ENCODE results near the gene SPATA16. TPM values are rescaled to one million over a fixed set of nuclear protein-coding genes. Genes with fewer than 3 reads are reported as not detected.

Gene SPATA16
- total RNA-seq, 4 donors from 2014 or later: not detected

DNA sequence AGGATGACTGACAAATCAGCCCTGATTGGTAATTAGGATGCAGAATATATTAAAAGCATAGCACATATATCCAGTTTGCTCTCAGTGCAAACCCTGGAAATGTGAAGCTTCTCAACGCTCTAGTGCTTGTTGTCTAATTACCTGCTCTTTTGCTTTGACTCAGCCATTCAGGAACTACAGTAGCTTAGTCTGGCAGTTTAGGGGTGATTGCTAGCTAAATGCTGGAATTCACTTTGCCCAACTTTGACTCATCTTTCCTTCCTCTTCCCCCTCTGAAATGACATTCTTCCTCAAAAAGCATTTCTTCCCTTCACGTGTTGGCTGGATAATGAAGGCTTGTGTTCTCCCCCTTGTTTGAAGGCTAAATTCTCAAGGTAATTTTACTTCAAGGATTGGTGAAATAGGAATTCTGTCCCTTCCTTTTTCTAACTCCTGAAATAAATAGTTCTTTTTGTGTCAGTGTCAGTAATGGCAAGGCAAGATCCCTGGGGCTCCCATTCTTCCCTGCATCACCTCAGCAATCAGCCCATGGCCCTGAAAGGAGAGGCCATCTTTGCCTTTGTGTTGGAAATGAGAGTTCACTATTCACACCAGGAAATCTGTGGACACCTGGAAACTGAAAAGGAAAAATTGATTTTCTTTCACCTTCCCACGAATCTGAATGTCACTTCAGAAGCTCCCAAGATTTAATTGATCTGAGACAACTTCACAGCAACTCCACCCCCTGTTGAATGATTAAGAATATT, 286.9 kb downstream of the SPATA16 start:
- DNase-seq (ENCODE audit: low spot score in 2 of 2): no peak
- 50 to 58% methylated on average over 3 of the region's 3 CpGs for WGBS, 2 donors
- no peak for TF ChIP-seq POLR2A (IDR thresholded peaks at IDR 0.05)
- TF ChIP-seq, protein P1, sequence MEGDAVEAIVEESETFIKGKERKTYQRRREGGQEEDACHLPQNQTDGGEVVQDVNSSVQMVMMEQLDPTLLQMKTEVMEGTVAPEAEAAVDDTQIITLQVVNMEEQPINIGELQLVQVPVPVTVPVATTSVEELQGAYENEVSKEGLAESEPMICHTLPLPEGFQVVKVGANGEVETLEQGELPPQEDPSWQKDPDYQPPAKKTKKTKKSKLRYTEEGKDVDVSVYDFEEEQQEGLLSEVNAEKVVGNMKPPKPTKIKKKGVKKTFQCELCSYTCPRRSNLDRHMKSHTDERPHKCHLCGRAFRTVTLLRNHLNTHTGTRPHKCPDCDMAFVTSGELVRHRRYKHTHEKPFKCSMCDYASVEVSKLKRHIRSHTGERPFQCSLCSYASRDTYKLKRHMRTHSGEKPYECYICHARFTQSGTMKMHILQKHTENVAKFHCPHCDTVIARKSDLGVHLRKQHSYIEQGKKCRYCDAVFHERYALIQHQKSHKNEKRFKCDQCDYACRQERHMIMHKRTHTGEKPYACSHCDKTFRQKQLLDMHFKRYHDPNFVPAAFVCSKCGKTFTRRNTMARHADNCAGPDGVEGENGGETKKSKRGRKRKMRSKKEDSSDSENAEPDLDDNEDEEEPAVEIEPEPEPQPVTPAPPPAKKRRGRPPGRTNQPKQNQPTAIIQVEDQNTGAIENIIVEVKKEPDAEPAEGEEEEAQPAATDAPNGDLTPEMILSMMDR (IDR thresholded peaks at IDR 0.05): no peak
- intact Hi-C loops (cut with DNase I; ENCODE audit: low total_unique reads): no loop called here
- H3K4me3 ChIP-seq (ENCODE audit: low read depth, poor library complexity, severe bottlenecking): no peak overlapping the region

DNA sequence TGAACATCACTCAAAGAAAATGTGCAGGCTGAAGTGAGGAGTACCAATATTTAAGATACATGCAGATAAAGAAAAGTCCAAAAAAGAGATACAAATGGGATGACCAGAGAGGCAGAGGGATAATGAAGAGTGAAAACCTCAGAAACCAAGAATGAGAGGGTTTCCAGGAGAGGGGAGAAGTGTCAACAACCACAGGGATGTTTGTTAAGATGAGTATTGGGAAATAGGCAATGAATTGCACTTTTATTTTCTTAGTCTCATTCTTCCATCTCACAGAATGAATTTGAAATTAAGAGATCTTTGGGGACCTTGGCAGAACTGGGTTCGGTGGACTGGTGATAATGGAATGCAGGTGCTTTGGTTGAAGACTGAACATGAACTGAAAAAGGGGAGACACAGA, 288.0 kb downstream of the SPATA16 start:
- no peak for TF ChIP-seq POLR2A (IDR thresholded peaks at IDR 0.05)
- TF ChIP-seq, protein P1 (IDR thresholded peaks at IDR 0.05): no peak
- intact Hi-C loops (cut with DNase I; ENCODE audit: low total_unique reads): no loop called here
- no peak overlapping the region for H3K4me3 ChIP-seq (ENCODE audit: low read depth, poor library complexity, severe bottlenecking)
- DNase-seq (ENCODE audit: low spot score in 2 of 2): no peak
- 76 to 88% methylated on average over 1 of the region's 1 CpG for WGBS, 2 donors

DNA sequence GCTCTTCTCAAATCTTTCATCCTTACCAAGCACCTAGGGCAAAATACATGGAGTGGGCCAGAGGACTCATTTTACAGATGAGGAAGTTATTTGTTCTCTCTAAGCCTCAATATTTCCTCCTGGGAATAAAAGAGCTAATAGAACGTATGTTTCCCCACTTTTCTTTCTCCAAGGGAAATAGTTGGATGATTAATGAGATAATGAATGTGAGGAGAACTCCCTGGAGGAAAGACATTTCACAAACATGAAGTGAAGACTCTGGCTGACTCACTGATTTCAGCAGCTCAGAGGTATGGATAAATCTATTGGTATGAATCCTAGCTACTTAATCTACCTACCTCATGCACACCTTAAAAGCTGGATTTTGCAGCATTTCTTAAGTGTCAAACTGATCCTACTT, 292.1 kb downstream of the SPATA16 start:
- intact Hi-C loops (cut with DNase I; ENCODE audit: low total_unique reads): no loop called here
- 11 to 24% methylated on average over 1 of the region's 1 CpG for WGBS, 2 donors
- no peak overlapping the region for H3K4me3 ChIP-seq (ENCODE audit: low read depth, poor library complexity, severe bottlenecking)
- TF ChIP-seq, protein P1 (IDR thresholded peaks at IDR 0.05): no peak
- TF ChIP-seq POLR2A (IDR thresholded peaks at IDR 0.05): no peak
- DNase-seq (ENCODE audit: low spot score in 2 of 2): no peak

DNA sequence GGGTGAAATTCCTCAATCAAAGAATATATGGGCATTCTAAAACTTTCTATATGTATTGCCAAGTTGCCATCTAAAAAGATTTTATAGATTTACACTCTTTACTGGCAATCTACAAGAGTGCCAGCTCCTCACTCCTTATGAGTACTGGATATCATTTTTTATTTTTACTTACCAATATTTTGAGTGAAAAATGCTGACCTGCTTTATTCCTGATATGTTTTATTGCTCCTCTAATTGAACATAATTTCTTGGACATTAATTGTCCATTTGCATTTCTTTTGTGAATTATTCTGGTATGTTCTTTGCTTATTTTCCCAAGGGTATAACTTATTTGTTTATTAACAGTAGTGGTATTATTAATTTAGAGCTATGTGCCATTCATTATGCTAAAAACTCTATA, 293.7 kb downstream of the SPATA16 start:
- no peak overlapping the region for H3K4me3 ChIP-seq (ENCODE audit: low read depth, poor library complexity, severe bottlenecking)
- TF ChIP-seq, protein P1 (IDR thresholded peaks at IDR 0.05): no peak
- TF ChIP-seq POLR2A (IDR thresholded peaks at IDR 0.05): no peak
- intact Hi-C loops (cut with DNase I; ENCODE audit: low total_unique reads): no loop called here
- no peak for DNase-seq (ENCODE audit: low spot score in 2 of 2)

DNA sequence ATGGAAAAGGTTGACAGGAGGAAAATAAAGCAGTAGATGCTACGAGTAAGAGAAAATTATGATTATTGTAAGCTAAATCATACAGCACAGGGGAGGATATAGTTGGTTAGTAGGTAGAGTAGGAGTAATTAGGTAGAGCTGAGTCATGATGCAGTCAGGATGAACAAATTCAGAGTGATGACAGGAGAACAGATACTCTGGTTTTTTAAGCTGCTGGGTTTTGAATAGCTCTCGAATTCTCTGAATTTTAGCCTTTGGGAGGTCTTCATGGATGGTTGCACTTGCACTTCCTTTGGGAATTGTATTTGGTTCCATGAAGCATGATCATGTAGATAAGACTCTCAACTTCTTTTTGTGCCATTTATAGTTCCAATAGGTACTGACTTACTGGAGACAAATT, 294.3 kb downstream of the SPATA16 start:
- intact Hi-C loops (cut with DNase I; ENCODE audit: low total_unique reads): no loop called here
- DNase-seq (ENCODE audit: low spot score in 2 of 2): no peak
- H3K4me3 ChIP-seq (ENCODE audit: low read depth, poor library complexity, severe bottlenecking): no peak overlapping the region
- 73 to 76% methylated on average over 2 of the region's 2 CpGs for WGBS, 2 donors
- TF ChIP-seq, protein P1 (IDR thresholded peaks at IDR 0.05): no peak
- no peak for TF ChIP-seq POLR2A (IDR thresholded peaks at IDR 0.05)

DNA sequence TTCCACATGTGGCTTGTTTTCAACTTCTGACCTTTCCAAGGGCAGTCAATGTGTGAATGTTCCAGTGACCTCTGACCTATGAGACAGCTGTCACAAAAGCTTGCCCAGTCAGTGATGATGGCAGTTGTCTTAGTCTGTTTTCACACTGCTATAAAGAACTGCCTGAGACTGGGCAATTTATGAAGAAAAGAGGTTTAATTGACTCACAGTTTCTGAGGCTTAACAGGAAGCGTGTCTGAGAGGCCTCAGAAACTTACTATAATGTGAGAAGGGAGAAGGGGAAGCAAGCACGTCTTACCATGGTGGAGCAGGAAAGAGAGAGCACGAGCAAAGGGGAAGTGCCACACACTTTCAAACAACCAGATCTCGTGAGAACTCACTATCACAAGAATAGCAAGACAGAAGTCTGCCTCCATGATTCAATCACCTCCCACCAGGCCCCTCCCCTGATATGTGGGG, 294.9 kb downstream of the SPATA16 start:
- TF ChIP-seq, protein P1 (IDR thresholded peaks at IDR 0.05): no peak
- no peak for TF ChIP-seq POLR2A (IDR thresholded peaks at IDR 0.05)
- no peak overlapping the region for H3K4me3 ChIP-seq (ENCODE audit: low read depth, poor library complexity, severe bottlenecking)
- intact Hi-C loops (cut with DNase I; ENCODE audit: low total_unique reads): no loop called here
- no peak for DNase-seq (ENCODE audit: low spot score in 2 of 2)
- WGBS, 2 donors: 71 to 74% methylated on average over 4 of the region's 4 CpGs

All from lower leg skin (tissue), 4 donors.